ENCODE results near the gene ZBTB4. TPM values are rescaled to one million over a fixed set of nuclear protein-coding genes. Genes with fewer than 3 reads are reported as not detected.
A peak's percentile ranks its signal among the peaks of the same experiment; 100 is the strongest.

The ZBTB4 gene
- total RNA-seq, 6 donors from 2014 or later: 54.4 to 90.1 (median 74.2) TPM

GRCh38 chr17:7437950-7438614 is 41.3 kb downstream of the ZBTB4 start:
- peak overlapping the region in 3 of 4 donors; percentile 25 to 61 (median 35) for H3K4me3 ChIP-seq
- DNase-seq (peak; percentile 72 to 95), ATAC-seq (ENCODE audit: low FRiP score in 2 of 2) (peak in 1 of 2 donors; percentile 45)
- TF ChIP-seq POLR2AphosphoS5 (IDR thresholded peaks at IDR 0.05) (no peak), POLR2A (IDR thresholded peaks at IDR 0.05) (no peak), EP300 (IDR thresholded peaks at IDR 0.05) (no peak), CTCF (IDR thresholded peaks at IDR 0.05) (no peak)
- H3K9me3 ChIP-seq: no peaks in the 10 kb centered on the region
- peaks cover 0 to 25% (median 19%) of the 10 kb centered on the region in 4 donors for H3K27me3 ChIP-seq
- H3K4me1 ChIP-seq: peaks cover 50 to 60% (median 57%) of the 10 kb centered on the region in 4 donors
- no peaks in the 10 kb centered on the region for H3K36me3 ChIP-seq
- no peak overlapping the region for H3K27ac ChIP-seq
- 19% methylated on average over 38 of the region's 48 CpGs for WGBS, 2 donors

GRCh38 chr17:7437369-7437863 is 42.0 kb downstream of the ZBTB4 start:
- Histone ChIP-seq H3K9me3 (no peaks in the 10 kb centered on the region), H3K27me3 (peaks cover 0 to 25% (median 19%) of the 10 kb centered on the region in 4 donors), H3K27ac (peak overlapping the region in 3 of 4 donors; percentile 65 to 84 (median 79)), H3K4me1 (peaks cover 50 to 60% (median 57%) of the 10 kb centered on the region in 4 donors), H3K36me3 (no peaks in the 10 kb centered on the region), H3K4me3 (peak overlapping the region in 3 of 4 donors; percentile 56 to 63 (median 61))
- DNase-seq: no peak
- WGBS, 2 donors: 34 to 68% methylated on average over 9 to 31 of the region's 31 CpGs
- ATAC-seq (ENCODE audit: low FRiP score in 2 of 2): no peak
- TF ChIP-seq CTCF (IDR thresholded peaks at IDR 0.05) (no peak), POLR2A (IDR thresholded peaks at IDR 0.05) (no peak), POLR2AphosphoS5 (IDR thresholded peaks at IDR 0.05) (no peak), EP300 (IDR thresholded peaks at IDR 0.05) (no peak)

GRCh38 chr17:7436556-7437368 is 42.7 kb downstream of the ZBTB4 start:
- TF ChIP-seq POLR2A (IDR thresholded peaks at IDR 0.05): peak in 2 of 4 donors; percentile 32 to 45
- peak; percentile 80 to 97 (median 95) for TF ChIP-seq CTCF (IDR thresholded peaks at IDR 0.05)
- no peak for TF ChIP-seq EP300 (IDR thresholded peaks at IDR 0.05)
- peak in 1 of 2 donors; percentile 41 for TF ChIP-seq POLR2AphosphoS5 (IDR thresholded peaks at IDR 0.05)
- peaks cover 0 to 25% (median 19%) of the 10 kb centered on the region in 4 donors for H3K27me3 ChIP-seq
- H3K9me3 ChIP-seq: no peaks in the 10 kb centered on the region
- H3K27ac ChIP-seq: peak overlapping the region; percentile 65 to 84 (median 78)
- ATAC-seq (ENCODE audit: low FRiP score in 2 of 2) (peak; percentile 85 to 90), DNase-seq (peak; percentile 89 to 96)
- H3K36me3 ChIP-seq: no peaks in the 10 kb centered on the region
- WGBS, 2 donors: 15 to 23% methylated on average over 12 to 48 of the region's 92 CpGs
- peaks cover 50 to 60% (median 57%) of the 10 kb centered on the region in 4 donors for H3K4me1 ChIP-seq
- H3K4me3 ChIP-seq: peak overlapping the region in 3 of 4 donors; percentile 56 to 63 (median 61)

GRCh38 chr17:7435676-7436555 is 43.5 kb downstream of the ZBTB4 start:
- Histone ChIP-seq H3K9me3 (no peaks in the 10 kb centered on the region), H3K27me3 (peaks cover 0 to 25% (median 18%) of the 10 kb centered on the region in 4 donors), H3K4me1 (peaks cover 50 to 60% (median 56%) of the 10 kb centered on the region in 4 donors), H3K27ac (peak overlapping the region; percentile 65 to 85 (median 78)), H3K4me3 (peak overlapping the region; percentile 56 to 63 (median 58)), H3K36me3 (no peaks in the 10 kb centered on the region)
- DNase-seq: peak; percentile 71 to 93
- 10 to 21% methylated on average over 13 to 48 of the region's 49 CpGs for WGBS, 2 donors
- TF ChIP-seq EP300 (IDR thresholded peaks at IDR 0.05) (no peak), POLR2A (IDR thresholded peaks at IDR 0.05) (peak in 1 of 4 donors; percentile 11), POLR2AphosphoS5 (IDR thresholded peaks at IDR 0.05) (no peak), CTCF (IDR thresholded peaks at IDR 0.05) (peak in 3 of 6 experiments; percentile 16 to 32 (median 18))
- ATAC-seq (ENCODE audit: low FRiP score in 2 of 2): peak; percentile 37 to 51
